ENCODE measurements around the gene SLC39A9. TPM values are rescaled to one million over a fixed set of nuclear protein-coding genes. Genes with fewer than 3 reads are reported as not detected.
"Not testable (repeated sequence)": the region's sequence is repeated elsewhere in the genome, so short reads cannot be mapped to it uniquely, and the experiment has no call there.

Gene SLC39A9
- total and polyA plus RNA-seq, 8 donors = 12.1 to 121 (median 19.6) TPM

- H3K4me1 ChIP-seq = no peaks in the 10 kb centered on the region
- peak in 1 of 2 donors; percentile 48 for DNase-seq
- WGBS, 5 donors = 54 to 71% (median 59%) methylated on average over 8 of the region's 8 CpGs
- no peaks in the 10 kb centered on the region for H3K36me3 ChIP-seq
- no peak overlapping the region for H3K27ac ChIP-seq
- peaks cover 0 to 4% (median 0%) of the 10 kb centered on the region in 3 donors for H3K27me3 ChIP-seq
- peaks cover 0 to 3% (median 0%) of the 10 kb centered on the region in 4 donors for H3K9me3 ChIP-seq
- intact Hi-C loops (cut with DNase I; ENCODE audit: low total_unique reads) = no loop called here
- no peak overlapping the region for H3K4me3 ChIP-seq
- TF ChIP-seq POLR2AphosphoS5 (IDR thresholded peaks at IDR 0.05) (no peak), EP300 (IDR thresholded peaks at IDR 0.05) (no peak), POLR2A (IDR thresholded peaks at IDR 0.05) (no peak)
- TF ChIP-seq, protein P1, sequence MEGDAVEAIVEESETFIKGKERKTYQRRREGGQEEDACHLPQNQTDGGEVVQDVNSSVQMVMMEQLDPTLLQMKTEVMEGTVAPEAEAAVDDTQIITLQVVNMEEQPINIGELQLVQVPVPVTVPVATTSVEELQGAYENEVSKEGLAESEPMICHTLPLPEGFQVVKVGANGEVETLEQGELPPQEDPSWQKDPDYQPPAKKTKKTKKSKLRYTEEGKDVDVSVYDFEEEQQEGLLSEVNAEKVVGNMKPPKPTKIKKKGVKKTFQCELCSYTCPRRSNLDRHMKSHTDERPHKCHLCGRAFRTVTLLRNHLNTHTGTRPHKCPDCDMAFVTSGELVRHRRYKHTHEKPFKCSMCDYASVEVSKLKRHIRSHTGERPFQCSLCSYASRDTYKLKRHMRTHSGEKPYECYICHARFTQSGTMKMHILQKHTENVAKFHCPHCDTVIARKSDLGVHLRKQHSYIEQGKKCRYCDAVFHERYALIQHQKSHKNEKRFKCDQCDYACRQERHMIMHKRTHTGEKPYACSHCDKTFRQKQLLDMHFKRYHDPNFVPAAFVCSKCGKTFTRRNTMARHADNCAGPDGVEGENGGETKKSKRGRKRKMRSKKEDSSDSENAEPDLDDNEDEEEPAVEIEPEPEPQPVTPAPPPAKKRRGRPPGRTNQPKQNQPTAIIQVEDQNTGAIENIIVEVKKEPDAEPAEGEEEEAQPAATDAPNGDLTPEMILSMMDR (IDR thresholded peaks at IDR 0.05) = no peak
These were observed 76.8 kb downstream of the SLC39A9 start for GRCh38 chr14:69475194-69475818.

GRCh38 chr14:69476824-69477450 is 78.4 kb downstream of the SLC39A9 start:
- DNase-seq; intact Hi-C loops (cut with DNase I; ENCODE audit: low total_unique reads); H3K4me3 ChIP-seq; H3K4me1 ChIP-seq; H3K27ac ChIP-seq; H3K9me3 ChIP-seq; H3K27me3 ChIP-seq; H3K36me3 ChIP-seq: not testable (repeated sequence)
- 90 to 98% (median 93%) methylated on average over 5 of the region's 5 CpGs for WGBS, 5 donors

GRCh38 chr14:69478055-69478454 is 79.6 kb downstream of the SLC39A9 start:
- peaks cover 0 to 21% (median 3%) of the 10 kb centered on the region in 3 donors for H3K27me3 ChIP-seq
- H3K4me1 ChIP-seq; H3K27ac ChIP-seq; DNase-seq; intact Hi-C loops (cut with DNase I; ENCODE audit: low total_unique reads); H3K9me3 ChIP-seq; H3K4me3 ChIP-seq; H3K36me3 ChIP-seq: not testable (repeated sequence)
- 82 to 95% (median 89%) methylated on average over 2 of the region's 2 CpGs for WGBS, 5 donors

- WGBS, 5 donors = 84 to 93% (median 91%) methylated on average over 5 of the region's 5 CpGs
- no peak for TF ChIP-seq POLR2A (IDR thresholded peaks at IDR 0.05)
- TF ChIP-seq, protein P1 (IDR thresholded peaks at IDR 0.05) = no peak
- TF ChIP-seq POLR2AphosphoS5 (IDR thresholded peaks at IDR 0.05) = no peak
- TF ChIP-seq EP300 (IDR thresholded peaks at IDR 0.05) = no peak
- H3K27ac ChIP-seq = no peak overlapping the region
These were observed 81.2 kb downstream of the SLC39A9 start for GRCh38 chr14:69479696-69480095.

DNA sequence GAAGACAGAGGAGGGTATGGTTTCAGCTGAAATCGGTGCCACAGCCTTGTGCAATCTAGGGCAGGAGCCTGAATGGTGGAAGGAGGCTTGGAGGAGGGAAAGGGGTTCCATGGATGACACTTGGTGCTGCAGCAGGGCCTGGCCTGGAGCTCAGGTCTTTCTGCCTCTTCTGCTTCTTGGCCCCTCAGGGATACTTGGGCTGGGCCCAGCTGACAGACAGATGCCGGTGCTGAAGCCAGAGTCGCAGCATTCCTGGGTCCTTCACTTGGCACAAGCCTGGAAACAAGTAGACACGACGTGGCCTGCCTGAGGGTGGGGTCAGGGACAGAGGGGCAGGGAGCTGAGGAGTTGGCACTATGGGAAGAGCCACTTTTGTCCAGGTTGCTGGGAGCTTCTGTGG is 81.6 kb downstream of the SLC39A9 start:
- DNase-seq = no peak
- Histone ChIP-seq H3K36me3 (no peaks in the 10 kb centered on the region), H3K4me1 (peaks cover 17 to 19% (median 18%) of the 10 kb centered on the region in 4 donors), H3K27ac (no peak overlapping the region), H3K4me3 (no peak overlapping the region), H3K9me3 (peaks cover 0 to 3% (median 0%) of the 10 kb centered on the region in 4 donors), H3K27me3 (peaks cover 5 to 42% (median 21%) of the 10 kb centered on the region in 3 donors)
- intact Hi-C loops (cut with DNase I; ENCODE audit: low total_unique reads) = no loop called here
- WGBS, 5 donors = 63 to 96% (median 88%) methylated on average over 5 of the region's 5 CpGs
- no peak for TF ChIP-seq POLR2A (IDR thresholded peaks at IDR 0.05)
- TF ChIP-seq, protein P1 (IDR thresholded peaks at IDR 0.05) = no peak
- TF ChIP-seq EP300 (IDR thresholded peaks at IDR 0.05) = no peak
- TF ChIP-seq POLR2AphosphoS5 (IDR thresholded peaks at IDR 0.05) = no peak

More at GRCh38 chr14:69479696-69480095, 81.2 kb downstream of the SLC39A9 start:
- H3K36me3 ChIP-seq = no peaks in the 10 kb centered on the region
- no peak for DNase-seq
- H3K4me1 ChIP-seq = peaks cover 13 to 15% (median 13%) of the 10 kb centered on the region in 4 donors
- H3K27me3 ChIP-seq = peaks cover 5 to 38% (median 17%) of the 10 kb centered on the region in 3 donors
- intact Hi-C loops (cut with DNase I; ENCODE audit: low total_unique reads) = no loop called here
- no peak overlapping the region for H3K4me3 ChIP-seq
- H3K9me3 ChIP-seq = peaks cover 0 to 3% (median 0%) of the 10 kb centered on the region in 4 donors

Data from stomach (tissue), 9 donors.